GM12865 (cell line): Measurements from ENCODE around the gene POU3F1.

Experiments used
- DNase-seq: peaks from one replicate; pipeline ENCODE4 v3.0.0; 2010; ENCODE audit warnings: low read depth
- H3K4me3 ChIP-seq: 2 replicates; pipeline ENCODE4 v1.5.1; 2011; ENCODE audit warnings: mild to moderate bottlenecking, low read depth, low read length, control low read depth
- TF ChIP-seq, protein P1 (sequence below): IDR thresholded peaks from 2 replicates; pipeline ENCODE4 v1.5.1; 2011; ENCODE audit warnings: low read length, control low read depth, low read depth, inconsistent platforms; ENCODE audit not compliant: insufficient read depth; ENCODE audit errors: missing control alignments

POU3F1 gene

DNA sequence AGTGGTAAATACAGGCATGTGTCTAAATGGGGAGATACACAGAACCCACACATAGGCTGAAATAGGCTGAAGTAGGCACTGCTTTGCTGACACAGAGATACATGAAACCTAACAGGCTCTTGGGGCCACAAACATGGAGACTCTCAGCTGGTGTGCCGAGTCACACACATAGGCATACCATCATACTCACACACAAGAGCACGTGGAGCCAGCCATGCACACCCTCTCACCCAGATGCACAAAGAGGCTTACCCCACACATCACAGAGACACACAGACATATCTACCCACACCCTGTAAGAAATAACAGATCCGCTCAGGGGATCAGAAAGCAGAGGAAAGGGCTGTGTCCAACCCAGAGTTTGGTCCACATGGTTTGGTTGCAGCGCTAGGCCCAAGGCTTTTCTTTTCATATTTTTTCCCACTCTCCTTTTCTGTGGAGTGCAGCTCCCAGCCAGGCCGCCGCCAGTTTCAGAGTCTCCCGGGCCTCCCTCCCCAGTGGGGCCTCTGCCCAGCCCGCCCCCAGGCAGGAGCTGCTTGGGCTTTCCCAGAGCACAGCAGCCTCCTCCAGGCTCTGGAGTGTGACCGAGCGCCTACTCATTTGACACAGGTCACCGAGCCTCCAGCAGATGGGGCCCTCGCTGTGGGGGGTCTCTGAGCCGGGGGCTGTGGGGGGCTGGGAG is 3.9 kb upstream of the POU3F1 start:
- DNase-seq, result no peak
- TF ChIP-seq, protein P1, sequence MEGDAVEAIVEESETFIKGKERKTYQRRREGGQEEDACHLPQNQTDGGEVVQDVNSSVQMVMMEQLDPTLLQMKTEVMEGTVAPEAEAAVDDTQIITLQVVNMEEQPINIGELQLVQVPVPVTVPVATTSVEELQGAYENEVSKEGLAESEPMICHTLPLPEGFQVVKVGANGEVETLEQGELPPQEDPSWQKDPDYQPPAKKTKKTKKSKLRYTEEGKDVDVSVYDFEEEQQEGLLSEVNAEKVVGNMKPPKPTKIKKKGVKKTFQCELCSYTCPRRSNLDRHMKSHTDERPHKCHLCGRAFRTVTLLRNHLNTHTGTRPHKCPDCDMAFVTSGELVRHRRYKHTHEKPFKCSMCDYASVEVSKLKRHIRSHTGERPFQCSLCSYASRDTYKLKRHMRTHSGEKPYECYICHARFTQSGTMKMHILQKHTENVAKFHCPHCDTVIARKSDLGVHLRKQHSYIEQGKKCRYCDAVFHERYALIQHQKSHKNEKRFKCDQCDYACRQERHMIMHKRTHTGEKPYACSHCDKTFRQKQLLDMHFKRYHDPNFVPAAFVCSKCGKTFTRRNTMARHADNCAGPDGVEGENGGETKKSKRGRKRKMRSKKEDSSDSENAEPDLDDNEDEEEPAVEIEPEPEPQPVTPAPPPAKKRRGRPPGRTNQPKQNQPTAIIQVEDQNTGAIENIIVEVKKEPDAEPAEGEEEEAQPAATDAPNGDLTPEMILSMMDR, result no peak
- no peak overlapping the region for H3K4me3 ChIP-seq

DNA sequence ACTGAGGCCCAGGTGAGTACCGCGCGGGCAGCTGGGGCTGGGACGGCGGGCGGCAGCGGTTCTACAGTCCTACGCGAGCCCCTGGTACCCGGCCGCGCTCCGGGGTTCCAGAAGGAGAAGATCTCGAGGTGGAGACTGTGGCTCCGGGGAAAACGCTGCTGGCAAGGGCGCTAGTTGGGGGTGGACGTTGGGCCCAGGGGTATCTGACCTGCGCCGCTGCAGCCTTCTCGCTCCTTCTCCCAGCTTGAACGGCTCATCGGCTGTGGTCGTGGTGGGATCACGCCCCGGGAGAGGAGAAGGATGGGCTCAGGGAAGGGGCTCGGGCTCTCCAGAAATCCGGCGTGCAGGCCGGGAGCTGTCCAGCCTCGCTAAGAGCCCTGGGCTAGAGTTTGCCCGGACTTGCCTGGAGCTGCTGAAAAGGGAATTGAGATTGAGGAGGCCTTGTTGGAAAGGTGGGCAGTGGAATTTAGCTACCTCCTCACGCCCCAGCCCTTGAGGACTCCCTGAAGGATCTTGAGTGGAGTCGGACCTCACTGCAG is 1.1 kb upstream of the POU3F1 start:
- H3K4me3 ChIP-seq, result peak overlapping the region; percentile 71
- TF ChIP-seq, protein P1, result no peak
- DNase-seq, result no peak

DNA sequence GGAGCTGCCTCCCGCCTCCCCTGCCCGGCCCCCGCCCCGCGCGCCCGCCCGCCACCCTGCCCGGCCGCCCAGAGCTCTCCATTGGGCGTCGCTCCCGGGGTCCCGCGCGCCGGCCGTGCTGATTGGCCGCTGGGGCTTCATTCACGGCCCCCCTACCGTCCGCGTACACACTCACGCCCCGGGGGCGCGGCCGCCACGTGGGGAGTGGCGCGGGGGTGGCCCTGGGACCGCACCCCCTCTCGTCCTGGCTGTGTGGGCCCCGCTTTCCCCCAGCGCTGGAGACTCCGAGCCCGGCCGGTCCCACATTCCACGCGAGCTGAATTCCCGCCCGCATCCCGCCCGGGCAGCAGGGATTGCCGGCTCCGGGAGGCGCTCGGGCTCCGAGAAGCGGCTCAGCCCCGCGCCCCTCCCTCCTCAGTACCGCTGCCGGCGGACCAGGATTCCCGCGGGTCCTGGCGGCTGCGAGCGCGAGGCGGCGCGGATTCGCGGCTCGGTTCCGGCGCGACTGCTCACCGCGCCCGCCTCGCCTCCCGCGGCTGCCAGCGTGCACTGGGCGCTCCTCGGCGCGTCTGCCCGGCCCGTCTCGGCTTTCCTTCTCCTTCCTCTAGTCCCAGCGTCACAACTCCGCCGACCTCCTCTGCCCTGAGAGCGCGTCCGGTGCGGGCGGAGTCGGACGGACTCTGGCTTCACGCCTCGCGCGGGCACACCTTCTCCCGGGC is 450 bp upstream of the POU3F1 start:
- peak overlapping the region; percentile 71 for H3K4me3 ChIP-seq
- peak; percentile 90 for DNase-seq
- TF ChIP-seq, protein P1, result no peak

DNA sequence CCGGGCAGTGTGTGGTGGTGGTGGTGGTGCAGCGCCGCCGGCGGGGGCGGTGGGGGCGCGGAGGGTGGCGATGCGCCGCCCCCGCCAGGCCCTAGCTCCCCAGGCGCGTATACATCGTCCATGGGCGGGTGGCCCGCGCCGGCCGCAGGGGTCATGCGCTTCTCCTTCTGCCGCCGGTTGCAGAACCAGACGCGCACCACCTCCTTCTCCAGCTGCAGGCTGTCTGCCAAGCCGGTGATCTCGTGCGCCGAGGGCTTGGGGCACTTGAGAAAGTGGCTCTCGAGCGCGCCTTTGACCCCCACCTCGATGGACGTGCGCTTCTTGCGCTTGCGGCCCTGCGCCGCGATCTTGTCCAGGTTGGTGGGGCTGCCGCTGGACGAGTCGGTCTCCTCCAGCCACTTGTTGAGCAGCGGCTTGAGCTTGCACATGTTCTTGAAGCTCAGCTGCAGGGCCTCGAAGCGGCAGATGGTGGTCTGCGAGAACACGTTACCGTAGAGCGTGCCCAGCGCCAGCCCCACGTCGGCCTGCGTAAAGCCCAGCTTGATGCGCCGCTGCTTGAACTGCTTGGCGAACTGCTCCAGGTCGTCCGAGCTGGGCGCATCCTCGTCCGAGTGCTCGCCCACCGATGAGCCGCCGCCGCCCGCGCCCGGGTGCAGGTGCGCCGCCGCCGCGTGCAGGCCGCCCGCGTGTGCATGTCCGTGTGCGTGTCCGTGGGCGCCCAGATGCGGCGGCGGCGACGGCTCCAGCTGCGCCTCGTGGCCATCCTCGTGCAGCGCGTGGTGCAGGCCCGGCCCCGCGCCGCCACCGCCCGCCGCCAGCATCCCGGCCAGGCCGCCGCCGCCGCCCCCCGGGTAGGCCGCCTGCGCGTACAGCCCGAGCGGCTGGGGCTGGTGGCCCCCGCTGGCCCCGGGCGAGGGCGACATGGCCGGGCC is 926 bp downstream of the POU3F1 start:
- H3K4me3 ChIP-seq, result no peak overlapping the region
- TF ChIP-seq, protein P1, result no peak
- DNase-seq, result no peak

DNA sequence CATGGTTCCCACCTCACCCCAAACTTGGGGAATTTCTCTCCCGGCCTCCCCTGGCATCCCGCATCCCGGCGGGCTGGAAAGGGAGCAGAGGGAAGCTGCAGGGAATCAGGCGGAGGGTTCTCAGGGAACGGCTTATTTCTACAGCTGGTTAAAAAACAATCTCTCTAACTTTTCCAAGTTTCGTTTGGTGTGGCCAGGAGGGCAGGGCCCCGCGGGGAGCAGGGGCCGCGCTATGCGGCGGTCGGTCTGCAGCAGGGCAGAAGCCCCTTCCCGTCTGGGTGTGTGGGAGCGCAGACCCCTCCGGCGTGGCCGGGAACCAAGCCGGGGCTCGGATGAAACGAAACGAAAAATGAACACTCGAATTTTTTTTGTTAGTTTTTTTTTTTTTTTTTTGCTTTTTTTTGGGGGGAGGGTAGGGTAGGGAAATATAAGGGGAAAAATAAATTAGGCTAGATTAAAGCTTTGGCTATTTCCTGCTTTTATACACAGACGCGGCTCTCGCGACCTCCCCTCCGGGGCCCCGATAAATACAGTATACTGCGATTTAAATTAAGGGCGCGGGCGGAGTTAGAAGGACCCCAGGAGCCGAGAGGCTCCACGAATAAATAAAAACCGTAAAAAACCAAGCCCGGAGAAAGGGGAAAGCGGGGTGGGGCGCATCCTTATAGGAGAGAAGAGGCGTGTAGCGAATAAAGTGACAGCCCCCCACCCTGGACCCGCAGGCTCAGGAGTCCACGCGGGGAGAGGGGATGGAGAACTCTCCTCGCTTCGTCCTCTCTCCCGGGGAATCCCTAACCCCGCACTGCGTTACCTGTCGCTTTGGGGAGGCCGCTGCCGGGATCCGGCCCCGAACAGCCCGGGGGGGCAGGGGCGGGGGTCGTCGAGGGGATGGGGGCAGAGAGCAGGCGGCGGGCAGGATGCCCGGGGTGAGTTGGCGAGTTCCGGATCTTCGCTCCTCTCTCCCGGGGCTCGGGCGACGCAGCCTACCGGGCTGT is 2.1 kb downstream of the POU3F1 start:
- no peak for DNase-seq
- TF ChIP-seq, protein P1, result no peak
- H3K4me3 ChIP-seq, result peak overlapping the region; percentile 41
